Endothelial cell of hepatic sinusoid (primary cell): ENCODE results near the gene MFRP.

Experiments
- in situ Hi-C: cut with HindIII; loops from 2 replicates; pipeline ENCODE4 v1.10.0; 2017; ENCODE audit warnings: low sequenced_read_pairs

Gene MFRP

GRCh38 chr11:119361056-119361787 is 14.7 kb upstream of the MFRP start:
- in situ Hi-C loops = loop anchor here (5.0 to 25.0 kb wide), 3 partner anchors 64 to 251 kb away; partner anchors contain the start of gene THY1

- in situ Hi-C loops = loop anchor here (5.0 to 25.0 kb wide), 3 partner anchors 65 to 253 kb away; partner anchors contain the start of gene THY1
Observed at GRCh38 chr11:119359365-119360214, 13.1 kb upstream of the MFRP start.

GRCh38 chr11:119357074-119357473 is 10.6 kb upstream of the MFRP start:
- in situ Hi-C loops = loop anchor here (25.0 kb wide), 1 partner anchor 255 kb away; no protein-coding TSS in a partner anchor

- in situ Hi-C loops = loop anchor here (25.0 kb wide), 1 partner anchor 256 kb away; no protein-coding TSS in a partner anchor
Observed at GRCh38 chr11:119356349-119357031, 10.0 kb upstream of the MFRP start.

- in situ Hi-C loops = loop anchor here (25.0 kb wide), 1 partner anchor 257 kb away; no protein-coding TSS in a partner anchor
Observed at GRCh38 chr11:119355091-119355843, 8.8 kb upstream of the MFRP start.

- in situ Hi-C loops = loop anchor here (25.0 kb wide), 1 partner anchor 259 kb away; no protein-coding TSS in a partner anchor
Observed at GRCh38 chr11:119352857-119353260, 6.4 kb upstream of the MFRP start.

- in situ Hi-C loops = loop anchor here (25.0 kb wide), 1 partner anchor 261 kb away; no protein-coding TSS in a partner anchor
Observed at GRCh38 chr11:119351232-119351631, 4.7 kb upstream of the MFRP start.

- in situ Hi-C loops = loop anchor here (25.0 kb wide), 1 partner anchor 262 kb away; no protein-coding TSS in a partner anchor
Observed at GRCh38 chr11:119350302-119350701, 3.8 kb upstream of the MFRP start.

- in situ Hi-C loops = no loop called here
Observed at GRCh38 chr11:119347940-119348605, 1.6 kb upstream of the MFRP start.

- in situ Hi-C loops = no loop called here
Observed at GRCh38 chr11:119347242-119347641, 737 bp upstream of the MFRP start.

GRCh38 chr11:119345685-119346084 is 820 bp downstream of the MFRP start:
- in situ Hi-C loops = no loop called here

GRCh38 chr11:119344291-119345010 is 2.1 kb downstream of the MFRP start:
- in situ Hi-C loops = no loop called here

GRCh38 chr11:119343726-119344125 is 2.8 kb downstream of the MFRP start:
- in situ Hi-C loops = no loop called here

- in situ Hi-C loops = no loop called here
Observed at GRCh38 chr11:119342362-119343130, 4.0 kb downstream of the MFRP start.

- in situ Hi-C loops = no loop called here
Observed at GRCh38 chr11:119342023-119342300, 4.5 kb downstream of the MFRP start.

GRCh38 chr11:119341222-119342022 is 5.1 kb downstream of the MFRP start:
- in situ Hi-C loops = no loop called here

GRCh38 chr11:119340335-119341221 is 5.9 kb downstream of the MFRP start, which contains the start of gene C1QTNF5:
C1QTNF5 (minus strand) TSS chr11:119340883; CDS start chr11:119340397, 486 bp downstream.
- in situ Hi-C loops = no loop called here
